Activated CD4-positive, alpha-beta T cell treated with anti-CD3 and anti-CD28 coated beads for 48 hours (primary cell): ENCODE data around the gene AMELX.

Experiments
- DNase-seq: peaks from one replicate; pipeline ENCODE4 v3.0.0-alpha.2; 2020

AMELX gene

GRCh38 chrX:11311706-11312105 lies 18.5 kb downstream of the AMELX start:
- no peak for DNase-seq

- DNase-seq = no peak
Measured at GRCh38 chrX:11319806-11320520, 26.8 kb downstream of the AMELX start.

- no peak for DNase-seq
Measured at GRCh38 chrX:11321986-11322385, 28.8 kb downstream of the AMELX start.

GRCh38 chrX:11328134-11328533 lies 34.9 kb downstream of the AMELX start:
- no peak for DNase-seq

- no peak for DNase-seq
Measured at GRCh38 chrX:11329021-11329420, 35.8 kb downstream of the AMELX start.

- no peak for DNase-seq
Measured at GRCh38 chrX:11331788-11332187, 38.6 kb downstream of the AMELX start.

- no peak for DNase-seq
Measured at GRCh38 chrX:11334165-11334564, 41.0 kb downstream of the AMELX start.

- no peak for DNase-seq
Measured at GRCh38 chrX:11336201-11336600, 43.0 kb downstream of the AMELX start.

GRCh38 chrX:11337292-11338009 lies 44.2 kb downstream of the AMELX start:
- DNase-seq = no peak

- DNase-seq = no peak
Measured at GRCh38 chrX:11341274-11342201, 48.3 kb downstream of the AMELX start.

GRCh38 chrX:11342673-11343072 lies 49.5 kb downstream of the AMELX start:
- no peak for DNase-seq

GRCh38 chrX:11346121-11346682 lies 53.0 kb downstream of the AMELX start:
- no peak for DNase-seq

- no peak for DNase-seq
Measured at GRCh38 chrX:11347300-11347699, 54.1 kb downstream of the AMELX start.

- no peak for DNase-seq
Measured at GRCh38 chrX:11349020-11349419, 55.8 kb downstream of the AMELX start.

- DNase-seq = no peak
Measured at GRCh38 chrX:11349661-11350337, 56.6 kb downstream of the AMELX start.
